GM12891 (cell line): ENCODE results near the gene COL25A1.

Experiments used
- POLR2A ChIP-seq: IDR thresholded peaks from 2 replicates; pipeline ENCODE4 v1.6.1; 2011; ENCODE audit warnings: low read depth, low read length, control low read depth
- POLR2AphosphoS5 ChIP-seq: IDR thresholded peaks from 2 replicates; pipeline ENCODE4 v1.6.1; 2011; ENCODE audit warnings: low read depth, low read length, control low read depth
- POU2F2 ChIP-seq: IDR thresholded peaks from 2 replicates; pipeline ENCODE4 v1.6.1; 2011; ENCODE audit warnings: low read depth, mild to moderate bottlenecking, control low read depth, low read length, moderate library complexity
- SPI1 ChIP-seq: IDR thresholded peaks from 2 replicates; pipeline ENCODE4 v1.6.1; 2011; ENCODE audit warnings: low read depth, low read length, control low read depth
- TAF1 ChIP-seq: IDR thresholded peaks from 2 replicates; pipeline ENCODE4 v1.6.1; 2011; ENCODE audit warnings: low read depth, low read length, control low read depth

- TF ChIP-seq POLR2AphosphoS5: no peak
- no peak for TF ChIP-seq POLR2A
- no peak for TF ChIP-seq TAF1
- TF ChIP-seq SPI1: no peak
- no peak for TF ChIP-seq POU2F2
Observed at GRCh38 chr4:109123951-109124350, 178.5 kb downstream of the COL25A1 start.
